Activated T-cell treated with anti-CD3 and anti-CD28 coated beads, Interleukin-2, amount 50 U/mL, for 24 hours (primary cell): ENCODE results near the gene CLP1.

Source experiments
- DNase-seq: peaks from one replicate; pipeline ENCODE4 v3.0.0-alpha.2; 2020
- H3K27ac Mint-ChIP-seq: 2 replicates; pipeline ENCODE4 v1.8.0; 2020; ENCODE audit warnings: mild to moderate bottlenecking, mixed read lengths
- H3K27me3 Mint-ChIP-seq: 2 replicates; pipeline ENCODE4 v1.8.0; 2020; ENCODE audit warnings: mixed read lengths
- H3K36me3 Mint-ChIP-seq: 2 replicates; pipeline ENCODE4 v1.8.0; 2020; ENCODE audit warnings: low read depth, mixed read lengths
- H3K4me1 Mint-ChIP-seq: 2 replicates; pipeline ENCODE4 v1.8.0; 2020; ENCODE audit warnings: low read depth, mixed read lengths
- H3K4me3 Mint-ChIP-seq: 2 replicates; pipeline ENCODE4 v1.8.0; 2020; ENCODE audit warnings: mild to moderate bottlenecking, moderate library complexity, mixed read lengths
- H3K9me3 Mint-ChIP-seq: 2 replicates; pipeline ENCODE4 v1.8.0; 2020; ENCODE audit warnings: mixed read lengths

The CLP1 gene

GRCh38 chr11:57657194-57658022, at the start of gene CLP1:
Gene CLP1 (plus strand): TSS chr11:57657762. CDS start chr11:57659477, 1,715 bp downstream.
- Mint-ChIP-seq H3K27ac (peak within 1 kb of the TSS; percentile 98), H3K4me1 (peaks cover 40% of the 10 kb centered on the region), H3K9me3 (no peaks in the 10 kb centered on the region)

GRCh38 chr11:57610170-57610569, 47.4 kb upstream of the CLP1 start:
- no peak for DNase-seq
- Mint-ChIP-seq H3K4me3 (no peak overlapping the region), H3K4me1 (no peaks in the 10 kb centered on the region), H3K27me3 (peaks cover 7% of the 10 kb centered on the region), H3K9me3 (no peaks in the 10 kb centered on the region), H3K36me3 (no peaks in the 10 kb centered on the region), H3K27ac (no peak overlapping the region)

More at GRCh38 chr11:57657194-57658022, at the start of gene CLP1:
- no peaks in the 10 kb centered on the region for H3K27me3 Mint-ChIP-seq
- H3K4me3 Mint-ChIP-seq, result peak within 1 kb of the TSS; percentile 97
- H3K36me3 Mint-ChIP-seq, result peaks cover 41% of the 10 kb centered on the region
- DNase-seq, result peak; percentile 98

DNA sequence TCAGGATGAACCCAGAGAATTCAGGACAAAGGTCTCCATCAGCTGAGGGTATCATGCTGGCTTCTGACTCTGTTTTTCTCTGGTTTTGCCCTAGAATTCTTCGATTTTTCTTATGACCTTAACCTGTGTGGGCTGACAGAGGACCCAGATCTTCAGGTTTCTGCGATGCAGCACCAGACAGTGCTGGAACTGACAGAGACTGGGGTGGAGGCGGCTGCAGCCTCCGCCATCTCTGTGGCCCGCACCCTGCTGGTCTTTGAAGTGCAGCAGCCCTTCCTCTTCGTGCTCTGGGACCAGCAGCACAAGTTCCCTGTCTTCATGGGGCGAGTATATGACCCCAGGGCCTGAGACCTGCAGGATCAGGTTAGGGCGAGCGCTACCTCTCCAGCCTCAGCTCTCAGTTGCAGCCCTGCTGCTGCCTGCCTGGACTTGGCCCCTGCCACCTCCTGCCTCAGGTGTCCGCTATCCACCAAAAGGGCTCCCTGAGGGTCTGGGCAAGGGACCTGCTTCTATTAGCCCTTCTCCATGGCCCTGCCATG, 43.3 kb upstream of the CLP1 start:
- peaks cover 15% of the 10 kb centered on the region for H3K27me3 Mint-ChIP-seq
- H3K4me1 Mint-ChIP-seq, result no peaks in the 10 kb centered on the region
- H3K27ac Mint-ChIP-seq, result no peak overlapping the region
- H3K4me3 Mint-ChIP-seq, result no peak overlapping the region
- no peak for DNase-seq
- peaks cover 2% of the 10 kb centered on the region for H3K9me3 Mint-ChIP-seq
- H3K36me3 Mint-ChIP-seq, result no peaks in the 10 kb centered on the region

- H3K9me3 Mint-ChIP-seq, result peaks cover 7% of the 10 kb centered on the region
- no peak overlapping the region for H3K4me3 Mint-ChIP-seq
- no peaks in the 10 kb centered on the region for H3K36me3 Mint-ChIP-seq
- H3K27ac Mint-ChIP-seq, result no peak overlapping the region
- peaks cover 15% of the 10 kb centered on the region for H3K27me3 Mint-ChIP-seq
- H3K4me1 Mint-ChIP-seq, result no peaks in the 10 kb centered on the region
- DNase-seq, result no peak
Measured at GRCh38 chr11:57615308-57615707, 42.3 kb upstream of the CLP1 start.

- Mint-ChIP-seq H3K27ac (no peak overlapping the region), H3K36me3 (no peaks in the 10 kb centered on the region), H3K9me3 (peaks cover 7% of the 10 kb centered on the region), H3K27me3 (peaks cover 13% of the 10 kb centered on the region), H3K4me1 (no peaks in the 10 kb centered on the region), H3K4me3 (no peak overlapping the region)
- no peak for DNase-seq
Measured at GRCh38 chr11:57616595-57616994, 41.0 kb upstream of the CLP1 start.

DNA sequence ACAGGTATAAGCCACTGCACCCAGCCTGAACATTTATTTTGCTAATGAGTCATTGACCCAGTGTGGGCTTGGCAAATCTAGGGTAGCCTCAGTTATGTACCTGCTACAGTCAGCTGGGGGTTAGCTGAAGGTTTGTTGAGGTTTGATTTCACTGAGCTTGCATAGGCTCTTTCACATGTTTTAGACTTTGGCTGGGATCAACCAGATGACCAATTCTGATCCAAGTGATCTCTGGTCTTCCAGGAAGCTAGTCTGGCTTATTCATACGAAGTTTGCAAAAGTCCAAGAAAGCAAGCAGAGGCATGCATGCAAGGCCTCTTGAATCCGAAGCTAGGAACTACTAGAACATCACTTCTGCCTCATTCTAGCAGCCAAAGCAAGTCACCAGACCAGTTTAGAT, 39.1 kb upstream of the CLP1 start:
- Mint-ChIP-seq H3K27ac (no peak overlapping the region), H3K27me3 (peaks cover 12% of the 10 kb centered on the region), H3K4me1 (no peaks in the 10 kb centered on the region), H3K36me3 (no peaks in the 10 kb centered on the region), H3K9me3 (peaks cover 7% of the 10 kb centered on the region), H3K4me3 (no peak overlapping the region)
- DNase-seq, result no peak

DNA sequence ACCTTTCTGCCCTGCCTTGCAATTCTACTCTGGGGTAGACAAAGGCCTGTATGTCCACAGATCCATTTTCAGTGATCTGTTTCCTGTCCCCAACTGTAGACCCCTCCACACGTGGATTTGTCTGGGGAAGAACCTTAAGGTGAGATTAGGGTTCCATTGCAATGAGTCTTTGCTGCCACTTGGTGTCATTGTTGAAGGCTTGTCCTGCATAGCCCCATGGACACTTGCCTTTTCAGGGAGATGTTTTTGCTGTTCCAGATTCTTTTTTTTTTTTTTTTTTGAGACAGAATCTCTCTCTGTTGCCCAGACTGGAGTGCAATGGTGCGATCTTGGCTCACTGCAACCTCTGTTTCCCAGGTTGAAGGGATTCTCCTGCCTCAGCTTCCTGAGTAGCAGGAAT, 38.2 kb upstream of the CLP1 start:
- no peaks in the 10 kb centered on the region for H3K36me3 Mint-ChIP-seq

DNA sequence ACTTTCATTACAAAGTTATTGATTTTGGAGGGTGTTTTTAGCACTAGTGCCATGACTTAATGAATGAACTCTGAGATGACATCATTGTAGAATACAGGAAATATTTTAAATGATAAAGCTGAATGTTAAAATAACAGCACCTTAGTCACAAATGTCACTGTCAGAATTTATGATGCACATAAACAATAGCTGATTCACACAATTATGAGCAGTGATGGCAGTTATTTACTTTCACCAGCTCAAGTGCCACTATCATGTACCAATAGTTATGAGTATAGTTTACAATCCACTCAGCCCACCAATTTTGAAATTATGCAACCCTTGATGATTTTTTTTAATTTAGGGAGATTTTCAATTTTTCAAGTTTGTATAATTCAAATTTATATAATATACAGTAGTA, 37.1 kb upstream of the CLP1 start:
- no peak for DNase-seq
- Mint-ChIP-seq H3K27me3 (peaks cover 12% of the 10 kb centered on the region), H3K9me3 (peaks cover 7% of the 10 kb centered on the region), H3K4me3 (no peak overlapping the region), H3K27ac (no peak overlapping the region), H3K4me1 (no peaks in the 10 kb centered on the region), H3K36me3 (no peaks in the 10 kb centered on the region)

More for the DNA sequence above, 38.2 kb upstream of the CLP1 start:
- Mint-ChIP-seq H3K27ac (no peak overlapping the region), H3K27me3 (peaks cover 12% of the 10 kb centered on the region), H3K4me1 (no peaks in the 10 kb centered on the region), H3K4me3 (no peak overlapping the region), H3K9me3 (peaks cover 7% of the 10 kb centered on the region)
- DNase-seq, result no peak

DNA sequence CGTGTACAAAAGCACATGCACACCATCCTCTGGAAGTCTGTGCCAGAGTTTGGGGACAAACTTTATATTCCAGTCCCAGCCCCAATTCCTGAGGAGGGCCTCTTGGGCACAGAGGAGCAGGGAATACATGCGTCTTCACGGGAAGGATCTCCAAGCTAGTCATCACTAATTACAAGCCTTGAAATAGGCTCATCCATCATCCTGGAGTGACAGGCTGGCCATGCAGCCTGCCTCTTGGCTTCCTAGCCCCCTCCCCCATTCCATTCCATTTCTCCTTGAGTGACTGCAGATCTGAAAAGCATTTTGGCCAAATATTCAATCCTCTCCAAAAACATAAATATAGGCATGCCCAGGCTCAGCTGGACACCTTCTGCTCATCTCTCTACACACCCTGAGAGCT, 35.3 kb upstream of the CLP1 start:
- Mint-ChIP-seq H3K9me3 (peaks cover 7% of the 10 kb centered on the region), H3K36me3 (no peaks in the 10 kb centered on the region), H3K4me1 (no peaks in the 10 kb centered on the region), H3K27me3 (peaks cover 3% of the 10 kb centered on the region), H3K4me3 (no peak overlapping the region), H3K27ac (no peak overlapping the region)
- no peak for DNase-seq

DNA sequence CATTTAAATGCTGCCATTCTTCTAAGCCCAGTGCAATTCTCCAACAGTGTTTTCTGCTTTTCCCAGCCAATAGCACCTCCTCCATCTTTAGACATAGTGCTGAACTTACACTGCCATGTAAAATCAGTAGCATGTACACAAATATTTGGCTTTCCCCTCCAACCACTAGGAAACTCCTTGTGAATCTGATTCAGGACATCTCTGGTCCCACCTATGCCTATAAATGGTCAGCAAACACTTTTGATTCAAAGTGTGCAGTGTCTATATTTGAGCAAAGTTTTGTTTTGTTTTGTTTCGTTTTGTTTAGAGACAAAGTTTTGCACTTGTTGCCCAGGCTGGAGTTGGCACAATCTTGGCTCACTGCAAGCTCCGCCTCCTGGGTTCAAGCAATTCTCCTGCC, 32.7 kb upstream of the CLP1 start:
- Mint-ChIP-seq H3K36me3 (no peaks in the 10 kb centered on the region), H3K27me3 (peaks cover 3% of the 10 kb centered on the region), H3K9me3 (peaks cover 2% of the 10 kb centered on the region), H3K4me3 (no peak overlapping the region), H3K4me1 (no peaks in the 10 kb centered on the region), H3K27ac (no peak overlapping the region)
- DNase-seq, result no peak

DNA sequence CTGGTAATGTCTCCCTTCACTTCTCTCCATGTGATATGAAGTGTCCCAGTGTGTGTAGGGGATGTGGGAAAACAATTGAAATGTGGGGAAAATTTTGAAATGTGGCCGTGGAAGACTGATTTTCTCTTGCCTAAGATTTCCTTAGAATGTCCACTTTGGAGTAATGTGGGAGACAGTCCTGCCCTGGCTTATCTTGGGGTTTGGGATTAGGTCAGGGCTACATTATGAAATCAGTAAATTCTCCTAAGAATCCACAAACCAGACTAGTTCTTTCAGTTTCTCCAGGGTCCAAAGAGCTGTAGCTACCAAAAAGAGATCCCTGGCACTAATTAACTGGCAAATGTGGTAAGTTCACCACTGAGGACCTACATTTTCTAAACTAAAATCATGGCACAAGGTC, 30.7 kb upstream of the CLP1 start:
- H3K4me1 Mint-ChIP-seq, result no peaks in the 10 kb centered on the region
- peaks cover 4% of the 10 kb centered on the region for H3K27me3 Mint-ChIP-seq
- no peak overlapping the region for H3K4me3 Mint-ChIP-seq
- no peak for DNase-seq
- no peaks in the 10 kb centered on the region for H3K36me3 Mint-ChIP-seq
- no peaks in the 10 kb centered on the region for H3K9me3 Mint-ChIP-seq
- H3K27ac Mint-ChIP-seq, result no peak overlapping the region

DNA sequence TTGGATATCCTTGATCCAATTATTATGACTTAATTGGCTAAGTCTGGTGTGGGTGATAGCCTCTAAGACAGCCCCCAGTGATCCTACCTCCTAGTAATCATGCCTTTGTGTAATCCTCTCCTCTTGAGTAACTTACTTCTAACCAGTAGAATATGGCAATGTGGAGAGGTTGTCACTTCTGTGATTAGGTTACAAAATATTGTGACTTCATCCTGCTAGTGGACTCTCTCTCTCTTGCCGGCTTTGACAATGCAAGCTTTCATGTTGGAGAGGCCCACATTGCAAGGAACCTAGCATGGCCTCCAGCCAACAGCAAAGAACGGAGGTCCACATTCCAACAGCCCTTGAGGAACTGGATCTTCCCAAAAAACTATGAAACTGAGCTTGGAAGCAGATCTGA, 27.4 kb upstream of the CLP1 start:
- Mint-ChIP-seq H3K27me3 (peaks cover 22% of the 10 kb centered on the region), H3K36me3 (no peaks in the 10 kb centered on the region), H3K9me3 (no peaks in the 10 kb centered on the region), H3K27ac (no peak overlapping the region), H3K4me3 (no peak overlapping the region), H3K4me1 (no peaks in the 10 kb centered on the region)
- no peak for DNase-seq

DNA sequence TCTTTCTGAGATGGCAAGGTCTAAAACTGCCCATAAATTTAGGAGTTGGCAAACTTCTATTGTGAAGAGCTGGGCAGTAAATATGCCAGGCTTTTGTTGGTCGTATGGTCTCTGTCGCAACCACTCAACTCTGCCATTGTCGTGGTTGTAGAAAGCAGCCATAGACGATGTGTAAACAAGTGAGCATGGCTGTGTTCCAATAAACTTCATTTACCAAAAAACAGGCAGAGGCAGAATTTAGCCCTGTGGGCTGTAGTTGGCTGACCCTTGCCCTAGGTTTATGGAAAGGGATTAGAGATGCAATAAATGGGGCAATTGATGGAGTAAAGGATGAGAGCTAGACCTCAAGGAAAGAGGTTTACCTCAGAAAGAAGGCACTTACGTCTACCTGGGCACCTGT, 25.4 kb upstream of the CLP1 start:
- no peak overlapping the region for H3K27ac Mint-ChIP-seq
- no peak for DNase-seq
- H3K27me3 Mint-ChIP-seq, result peaks cover 32% of the 10 kb centered on the region
- no peaks in the 10 kb centered on the region for H3K9me3 Mint-ChIP-seq
- no peaks in the 10 kb centered on the region for H3K36me3 Mint-ChIP-seq
- no peaks in the 10 kb centered on the region for H3K4me1 Mint-ChIP-seq
- H3K4me3 Mint-ChIP-seq, result no peak overlapping the region

- no peak overlapping the region for H3K27ac Mint-ChIP-seq
- no peak overlapping the region for H3K4me3 Mint-ChIP-seq
- DNase-seq, result no peak
- H3K36me3 Mint-ChIP-seq, result no peaks in the 10 kb centered on the region
- H3K27me3 Mint-ChIP-seq, result peaks cover 45% of the 10 kb centered on the region
- no peaks in the 10 kb centered on the region for H3K9me3 Mint-ChIP-seq
- peaks cover 7% of the 10 kb centered on the region for H3K4me1 Mint-ChIP-seq
Measured at GRCh38 chr11:57633394-57634070, 24.0 kb upstream of the CLP1 start.

- H3K27ac Mint-ChIP-seq, result no peak overlapping the region
- peaks cover 51% of the 10 kb centered on the region for H3K27me3 Mint-ChIP-seq
- no peaks in the 10 kb centered on the region for H3K9me3 Mint-ChIP-seq
- peaks cover 15% of the 10 kb centered on the region for H3K4me1 Mint-ChIP-seq
- H3K4me3 Mint-ChIP-seq, result no peak overlapping the region
- H3K36me3 Mint-ChIP-seq, result no peaks in the 10 kb centered on the region
- DNase-seq, result no peak
Measured at GRCh38 chr11:57634311-57634710, 23.3 kb upstream of the CLP1 start.
